Measurements from ENCODE around the gene TMEM132C. TPM values are rescaled to one million over a fixed set of nuclear protein-coding genes. Genes with fewer than 3 reads are reported as not detected.

Gene TMEM132C
- total and polyA plus RNA-seq, 11 donors = 0.05 to 5.9 (median 0.85) TPM

GRCh38 chr12:128737292-128737966 lies 470.5 kb downstream of the TMEM132C start:
- Histone ChIP-seq H3K27ac (no peak overlapping the region), H3K9me3 (peaks cover 0 to 7% (median 0%) of the 10 kb centered on the region in 12 donors), H3K4me3 (no peak overlapping the region), H3K36me3 (no peaks in the 10 kb centered on the region), H3K4me1 (no peaks in the 10 kb centered on the region), H3K27me3 (peaks cover 0 to 13% (median 0%) of the 10 kb centered on the region in 9 donors)
- intact Hi-C loops (cut with DNase I) = no loop called here
- ATAC-seq (no peak), DNase-seq (no peak)
- TF ChIP-seq, protein P1, sequence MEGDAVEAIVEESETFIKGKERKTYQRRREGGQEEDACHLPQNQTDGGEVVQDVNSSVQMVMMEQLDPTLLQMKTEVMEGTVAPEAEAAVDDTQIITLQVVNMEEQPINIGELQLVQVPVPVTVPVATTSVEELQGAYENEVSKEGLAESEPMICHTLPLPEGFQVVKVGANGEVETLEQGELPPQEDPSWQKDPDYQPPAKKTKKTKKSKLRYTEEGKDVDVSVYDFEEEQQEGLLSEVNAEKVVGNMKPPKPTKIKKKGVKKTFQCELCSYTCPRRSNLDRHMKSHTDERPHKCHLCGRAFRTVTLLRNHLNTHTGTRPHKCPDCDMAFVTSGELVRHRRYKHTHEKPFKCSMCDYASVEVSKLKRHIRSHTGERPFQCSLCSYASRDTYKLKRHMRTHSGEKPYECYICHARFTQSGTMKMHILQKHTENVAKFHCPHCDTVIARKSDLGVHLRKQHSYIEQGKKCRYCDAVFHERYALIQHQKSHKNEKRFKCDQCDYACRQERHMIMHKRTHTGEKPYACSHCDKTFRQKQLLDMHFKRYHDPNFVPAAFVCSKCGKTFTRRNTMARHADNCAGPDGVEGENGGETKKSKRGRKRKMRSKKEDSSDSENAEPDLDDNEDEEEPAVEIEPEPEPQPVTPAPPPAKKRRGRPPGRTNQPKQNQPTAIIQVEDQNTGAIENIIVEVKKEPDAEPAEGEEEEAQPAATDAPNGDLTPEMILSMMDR (IDR thresholded peaks at IDR 0.05) = no peak
- TF ChIP-seq POLR2A (IDR thresholded peaks at IDR 0.05) = no peak
- 55 to 63% (median 58%) methylated on average over 3 of the region's 3 CpGs for WGBS, 4 donors

DNA sequence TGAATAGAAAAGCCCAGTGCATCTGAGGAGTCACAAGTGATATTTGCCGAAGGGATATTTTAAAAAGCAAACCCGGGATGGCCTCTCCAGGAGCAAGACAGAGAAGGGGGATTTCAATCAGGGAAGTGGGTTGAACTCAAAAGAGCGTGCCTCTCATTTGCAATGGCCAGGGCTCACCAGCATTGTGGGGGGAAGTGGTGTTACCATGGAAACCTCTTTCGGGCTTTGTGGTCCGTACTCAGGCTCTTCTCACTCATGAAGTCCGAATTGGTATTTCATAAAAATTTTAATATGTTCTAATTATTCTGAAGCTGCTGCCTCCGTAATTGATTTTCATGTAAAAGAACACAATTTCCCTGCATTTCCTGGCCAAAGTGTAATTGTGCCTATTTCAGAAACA lies 476.9 kb downstream of the TMEM132C start:
- intact Hi-C loops (cut with DNase I) = no loop called here
- ATAC-seq (no peak), DNase-seq (no peak)
- no peaks in the 10 kb centered on the region for H3K4me1 ChIP-seq
- H3K27me3 ChIP-seq = peaks cover 0 to 13% (median 0%) of the 10 kb centered on the region in 9 donors
- TF ChIP-seq, protein P1 (IDR thresholded peaks at IDR 0.05) = no peak
- TF ChIP-seq POLR2A (IDR thresholded peaks at IDR 0.05) = no peak
- H3K36me3 ChIP-seq = no peaks in the 10 kb centered on the region
- H3K4me3 ChIP-seq = no peak overlapping the region
- no peak overlapping the region for H3K27ac ChIP-seq
- peaks cover 0 to 7% (median 0%) of the 10 kb centered on the region in 12 donors for H3K9me3 ChIP-seq
- 64 to 75% (median 66%) methylated on average over 7 of the region's 7 CpGs for WGBS, 4 donors

DNA sequence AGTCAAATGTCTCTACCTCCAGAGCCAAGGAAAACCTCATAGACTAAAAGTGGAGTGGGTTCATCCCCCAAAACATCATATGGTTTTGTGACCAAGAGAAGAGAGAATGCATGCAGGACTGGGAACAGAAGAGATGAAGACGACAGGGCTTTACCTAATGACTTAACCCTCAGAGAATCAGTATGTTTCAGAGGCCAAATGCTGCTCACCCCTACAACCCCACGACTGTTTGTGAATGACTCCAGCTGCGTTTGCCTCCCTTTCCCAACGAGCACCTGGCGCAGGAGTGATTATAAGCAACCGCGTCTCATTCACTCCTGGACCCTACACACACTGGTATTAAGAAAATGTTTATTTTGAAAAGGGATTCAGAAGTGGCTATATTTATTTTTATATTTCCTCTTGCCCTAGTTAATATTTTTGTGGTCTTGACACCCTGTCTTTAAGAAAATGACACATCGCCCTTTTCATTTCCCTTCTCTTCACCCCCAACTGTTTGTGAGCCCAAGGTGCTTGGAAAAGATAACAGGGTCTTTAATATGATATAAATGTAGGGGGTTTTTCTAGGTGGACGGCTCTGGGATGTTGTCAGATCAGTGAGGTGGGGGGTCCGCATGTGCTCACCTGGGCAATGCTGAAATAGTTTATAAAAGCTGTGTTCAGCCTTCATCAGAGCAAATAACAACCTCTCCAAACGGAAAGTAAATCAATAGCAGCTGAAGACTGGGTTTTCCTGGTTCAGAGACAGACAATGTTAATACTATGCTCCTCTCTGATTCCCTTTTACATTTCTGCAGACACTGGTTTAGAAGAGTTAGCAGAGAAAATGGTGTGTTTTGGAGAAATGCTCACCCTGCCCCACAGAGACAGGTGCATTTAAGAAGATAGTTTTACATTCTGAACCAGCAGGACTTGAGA lies 479.1 kb downstream of the TMEM132C start:
- no peak for ATAC-seq
- TF ChIP-seq, protein P1 (IDR thresholded peaks at IDR 0.05) = no peak
- TF ChIP-seq POLR2A (IDR thresholded peaks at IDR 0.05) = no peak
- no peak overlapping the region for H3K4me3 ChIP-seq
- no peaks in the 10 kb centered on the region for H3K9me3 ChIP-seq
- peaks cover 0 to 17% (median 0%) of the 10 kb centered on the region in 9 donors for H3K27me3 ChIP-seq
- no peaks in the 10 kb centered on the region for H3K36me3 ChIP-seq
- DNase-seq = no peak
- WGBS, 4 donors = 65 to 71% (median 69%) methylated on average over 11 of the region's 11 CpGs
- H3K4me1 ChIP-seq = no peaks in the 10 kb centered on the region
- intact Hi-C loops (cut with DNase I) = no loop called here
- no peak overlapping the region for H3K27ac ChIP-seq

- intact Hi-C loops (cut with DNase I) = no loop called here
- H3K36me3 ChIP-seq = no peaks in the 10 kb centered on the region
- ATAC-seq (no peak), DNase-seq (no peak)
- peaks cover 0 to 18% (median 0%) of the 10 kb centered on the region in 9 donors for H3K27me3 ChIP-seq
- H3K4me1 ChIP-seq = no peaks in the 10 kb centered on the region
- no peak overlapping the region for H3K4me3 ChIP-seq
- 34 to 69% (median 53%) methylated on average over 4 to 13 of the region's 13 CpGs for WGBS, 4 donors
- no peaks in the 10 kb centered on the region for H3K9me3 ChIP-seq
- no peak overlapping the region for H3K27ac ChIP-seq
- TF ChIP-seq, protein P1 (IDR thresholded peaks at IDR 0.05) = no peak
- no peak for TF ChIP-seq POLR2A (IDR thresholded peaks at IDR 0.05)
Observed at GRCh38 chr12:128747441-128747840, 480.5 kb downstream of the TMEM132C start.

Data from heart left ventricle (tissue), 16 donors.